HFFc6 (cell line): Measurements from ENCODE around the gene ISCA2. TPM values are rescaled to one million over a fixed set of nuclear protein-coding genes. Genes with fewer than 3 reads are reported as not detected.

ENCODE experiments used
- DNase-seq: peaks from one replicate; pipeline ENCODE4 v3.0.0-alpha.2; 2018
- H3K27ac Mint-ChIP-seq: 2 replicates; pipeline ENCODE4 v1.8.0; 2020; ENCODE audit warnings: mild to moderate bottlenecking, mixed read lengths
- H3K27me3 Mint-ChIP-seq: 2 replicates; pipeline ENCODE4 v1.8.0; 2021; ENCODE audit warnings: mild to moderate bottlenecking, moderate library complexity, mixed read lengths; ENCODE audit not compliant: insufficient read depth
- H3K36me3 Mint-ChIP-seq: 2 replicates; pipeline ENCODE4 v1.8.0; 2021; ENCODE audit warnings: low read depth, mixed read lengths
- H3K4me1 Mint-ChIP-seq: 2 replicates; pipeline ENCODE4 v1.8.0; 2020; ENCODE audit warnings: low read depth, mixed read lengths
- H3K4me3 Mint-ChIP-seq: 2 replicates; pipeline ENCODE4 v1.8.0; 2020; ENCODE audit warnings: mild to moderate bottlenecking, moderate library complexity, mixed read lengths
- H3K9me3 Mint-ChIP-seq: 2 replicates; pipeline ENCODE4 v1.8.0; 2020; ENCODE audit warnings: mild to moderate bottlenecking, mixed read lengths
- total RNA-seq, 6 experiments: library from RNA; stranded (reverse); fragmentation: NEBNext Ultra II Directional; extraction: Animal tissue kit (Norgen Biotek cat#: 25700); gene quantifications; 2 replicates in 1 of 6; 3 replicates in 5 of 6; pipeline ENCODE4 v1.2.3, GENCODE V29; 2021
- TF ChIP-seq, protein P1 (sequence below): fragments of 200-600 bp; sonication (generic); IDR thresholded peaks from 2 replicates; pipeline ENCODE4 v1.5.0; 2021; ENCODE audit warnings: antibody characterized with exemption, mild to moderate bottlenecking

Gene ISCA2
- total RNA-seq, 6 experiments from 2014 or later, result 27.7 to 39.4 (median 30.5) TPM

- Mint-ChIP-seq H3K27me3 (no peaks in the 10 kb centered on the region; the same call in 1 of the 2 replicates), H3K27ac (no peak overlapping the region), H3K36me3 (no peaks in the 10 kb centered on the region), H3K9me3 (no peaks in the 10 kb centered on the region), H3K4me1 (peaks cover 35% of the 10 kb centered on the region), H3K4me3 (no peak overlapping the region)
- TF ChIP-seq, protein P1, sequence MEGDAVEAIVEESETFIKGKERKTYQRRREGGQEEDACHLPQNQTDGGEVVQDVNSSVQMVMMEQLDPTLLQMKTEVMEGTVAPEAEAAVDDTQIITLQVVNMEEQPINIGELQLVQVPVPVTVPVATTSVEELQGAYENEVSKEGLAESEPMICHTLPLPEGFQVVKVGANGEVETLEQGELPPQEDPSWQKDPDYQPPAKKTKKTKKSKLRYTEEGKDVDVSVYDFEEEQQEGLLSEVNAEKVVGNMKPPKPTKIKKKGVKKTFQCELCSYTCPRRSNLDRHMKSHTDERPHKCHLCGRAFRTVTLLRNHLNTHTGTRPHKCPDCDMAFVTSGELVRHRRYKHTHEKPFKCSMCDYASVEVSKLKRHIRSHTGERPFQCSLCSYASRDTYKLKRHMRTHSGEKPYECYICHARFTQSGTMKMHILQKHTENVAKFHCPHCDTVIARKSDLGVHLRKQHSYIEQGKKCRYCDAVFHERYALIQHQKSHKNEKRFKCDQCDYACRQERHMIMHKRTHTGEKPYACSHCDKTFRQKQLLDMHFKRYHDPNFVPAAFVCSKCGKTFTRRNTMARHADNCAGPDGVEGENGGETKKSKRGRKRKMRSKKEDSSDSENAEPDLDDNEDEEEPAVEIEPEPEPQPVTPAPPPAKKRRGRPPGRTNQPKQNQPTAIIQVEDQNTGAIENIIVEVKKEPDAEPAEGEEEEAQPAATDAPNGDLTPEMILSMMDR, result no peak
- DNase-seq, result no peak
These were observed 11.0 kb upstream of the ISCA2 start for GRCh38 chr14:74482571-74482970.

GRCh38 chr14:74483321-74483720 lies 10.2 kb upstream of the ISCA2 start:
- DNase-seq, result no peak
- no peaks in the 10 kb centered on the region; the same call in 1 of the 2 replicates for H3K27me3 Mint-ChIP-seq
- peaks cover 43% of the 10 kb centered on the region for H3K4me1 Mint-ChIP-seq
- no peaks in the 10 kb centered on the region for H3K36me3 Mint-ChIP-seq
- H3K9me3 Mint-ChIP-seq, result no peaks in the 10 kb centered on the region
- no peak overlapping the region for H3K27ac Mint-ChIP-seq
- TF ChIP-seq, protein P1, result no peak
- no peak overlapping the region for H3K4me3 Mint-ChIP-seq

GRCh38 chr14:74486164-74486563 lies 7.4 kb upstream of the ISCA2 start:
- Mint-ChIP-seq H3K27ac (no peak overlapping the region), H3K27me3 (no peaks in the 10 kb centered on the region; the same call in 1 of the 2 replicates), H3K9me3 (no peaks in the 10 kb centered on the region), H3K4me1 (peaks cover 45% of the 10 kb centered on the region), H3K36me3 (no peaks in the 10 kb centered on the region), H3K4me3 (no peak overlapping the region)
- TF ChIP-seq, protein P1, result no peak
- DNase-seq, result no peak

- no peak overlapping the region; the same call in 1 of the 2 replicates for H3K4me3 Mint-ChIP-seq
- peaks cover 36% of the 10 kb centered on the region for H3K4me1 Mint-ChIP-seq
- TF ChIP-seq, protein P1, result no peak
- H3K27ac Mint-ChIP-seq, result peak overlapping the region; percentile 11
- no peaks in the 10 kb centered on the region for H3K36me3 Mint-ChIP-seq
- H3K27me3 Mint-ChIP-seq, result no peaks in the 10 kb centered on the region; the same call in 1 of the 2 replicates
- no peaks in the 10 kb centered on the region for H3K9me3 Mint-ChIP-seq
- DNase-seq, result peak; percentile 53
These were observed 4.7 kb upstream of the ISCA2 start for GRCh38 chr14:74488786-74489397.

GRCh38 chr14:74490486-74490885 lies 3.1 kb upstream of the ISCA2 start:
- Mint-ChIP-seq H3K4me1 (peaks cover 51% of the 10 kb centered on the region), H3K27me3 (no peaks in the 10 kb centered on the region; the same call in 1 of the 2 replicates), H3K27ac (no peak overlapping the region), H3K36me3 (no peaks in the 10 kb centered on the region), H3K4me3 (no peak overlapping the region), H3K9me3 (no peaks in the 10 kb centered on the region)
- TF ChIP-seq, protein P1, result no peak
- DNase-seq, result no peak
